ENCODE results near the gene RNF5.

DNA sequence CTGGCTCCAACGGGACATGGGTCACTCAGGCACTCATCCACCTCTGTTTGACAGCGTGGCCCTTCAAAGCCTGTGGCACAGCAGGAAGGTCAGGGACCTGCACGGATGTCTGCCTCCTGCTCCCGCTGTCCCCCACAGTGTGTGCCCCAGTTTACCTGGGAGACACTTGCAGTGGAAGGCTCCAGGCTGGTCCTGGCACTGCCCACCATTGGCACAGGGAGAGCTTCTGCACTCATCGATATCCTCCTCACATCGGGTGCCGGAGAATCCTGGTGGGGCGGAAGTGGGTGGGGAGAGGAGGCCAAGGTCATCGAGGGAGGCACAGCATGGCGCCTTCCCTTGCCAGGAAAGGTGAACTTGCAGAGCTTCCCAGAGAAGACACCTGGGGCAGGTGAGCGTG is 38.8 kb downstream of the RNF5 start:
- TF ChIP-seq, protein P1, sequence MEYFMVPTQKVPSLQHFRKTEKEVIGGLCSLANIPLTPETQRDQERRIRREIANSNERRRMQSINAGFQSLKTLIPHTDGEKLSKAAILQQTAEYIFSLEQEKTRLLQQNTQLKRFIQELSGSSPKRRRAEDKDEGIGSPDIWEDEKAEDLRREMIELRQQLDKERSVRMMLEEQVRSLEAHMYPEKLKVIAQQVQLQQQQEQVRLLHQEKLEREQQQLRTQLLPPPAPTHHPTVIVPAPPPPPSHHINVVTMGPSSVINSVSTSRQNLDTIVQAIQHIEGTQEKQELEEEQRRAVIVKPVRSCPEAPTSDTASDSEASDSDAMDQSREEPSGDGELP (CRISPR knock-in tag; IDR thresholded peaks at IDR 0.05; ENCODE audit: borderline replicate concordance): no peak
- TF ChIP-seq EP300 (IDR thresholded peaks at IDR 0.05; ENCODE audit: low read length): no peak
- TF ChIP-seq, protein P2, sequence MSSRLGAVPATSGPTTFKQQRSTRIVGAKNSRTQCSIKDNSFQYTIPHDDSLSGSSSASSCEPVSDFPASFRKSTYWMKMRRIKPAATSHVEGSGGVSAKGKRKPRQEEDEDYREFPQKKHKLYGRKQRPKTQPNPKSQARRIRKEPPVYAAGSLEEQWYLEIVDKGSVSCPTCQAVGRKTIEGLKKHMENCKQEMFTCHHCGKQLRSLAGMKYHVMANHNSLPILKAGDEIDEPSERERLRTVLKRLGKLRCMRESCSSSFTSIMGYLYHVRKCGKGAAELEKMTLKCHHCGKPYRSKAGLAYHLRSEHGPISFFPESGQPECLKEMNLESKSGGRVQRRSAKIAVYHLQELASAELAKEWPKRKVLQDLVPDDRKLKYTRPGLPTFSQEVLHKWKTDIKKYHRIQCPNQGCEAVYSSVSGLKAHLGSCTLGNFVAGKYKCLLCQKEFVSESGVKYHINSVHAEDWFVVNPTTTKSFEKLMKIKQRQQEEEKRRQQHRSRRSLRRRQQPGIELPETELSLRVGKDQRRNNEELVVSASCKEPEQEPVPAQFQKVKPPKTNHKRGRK (tag; IDR thresholded peaks at IDR 0.05): no peak
- TF ChIP-seq, protein P3, sequence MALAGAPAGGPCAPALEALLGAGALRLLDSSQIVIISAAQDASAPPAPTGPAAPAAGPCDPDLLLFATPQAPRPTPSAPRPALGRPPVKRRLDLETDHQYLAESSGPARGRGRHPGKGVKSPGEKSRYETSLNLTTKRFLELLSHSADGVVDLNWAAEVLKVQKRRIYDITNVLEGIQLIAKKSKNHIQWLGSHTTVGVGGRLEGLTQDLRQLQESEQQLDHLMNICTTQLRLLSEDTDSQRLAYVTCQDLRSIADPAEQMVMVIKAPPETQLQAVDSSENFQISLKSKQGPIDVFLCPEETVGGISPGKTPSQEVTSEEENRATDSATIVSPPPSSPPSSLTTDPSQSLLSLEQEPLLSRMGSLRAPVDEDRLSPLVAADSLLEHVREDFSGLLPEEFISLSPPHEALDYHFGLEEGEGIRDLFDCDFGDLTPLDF (CRISPR knock-in tag; IDR thresholded peaks at IDR 0.05): no peak
- TF ChIP-seq, protein P4, sequence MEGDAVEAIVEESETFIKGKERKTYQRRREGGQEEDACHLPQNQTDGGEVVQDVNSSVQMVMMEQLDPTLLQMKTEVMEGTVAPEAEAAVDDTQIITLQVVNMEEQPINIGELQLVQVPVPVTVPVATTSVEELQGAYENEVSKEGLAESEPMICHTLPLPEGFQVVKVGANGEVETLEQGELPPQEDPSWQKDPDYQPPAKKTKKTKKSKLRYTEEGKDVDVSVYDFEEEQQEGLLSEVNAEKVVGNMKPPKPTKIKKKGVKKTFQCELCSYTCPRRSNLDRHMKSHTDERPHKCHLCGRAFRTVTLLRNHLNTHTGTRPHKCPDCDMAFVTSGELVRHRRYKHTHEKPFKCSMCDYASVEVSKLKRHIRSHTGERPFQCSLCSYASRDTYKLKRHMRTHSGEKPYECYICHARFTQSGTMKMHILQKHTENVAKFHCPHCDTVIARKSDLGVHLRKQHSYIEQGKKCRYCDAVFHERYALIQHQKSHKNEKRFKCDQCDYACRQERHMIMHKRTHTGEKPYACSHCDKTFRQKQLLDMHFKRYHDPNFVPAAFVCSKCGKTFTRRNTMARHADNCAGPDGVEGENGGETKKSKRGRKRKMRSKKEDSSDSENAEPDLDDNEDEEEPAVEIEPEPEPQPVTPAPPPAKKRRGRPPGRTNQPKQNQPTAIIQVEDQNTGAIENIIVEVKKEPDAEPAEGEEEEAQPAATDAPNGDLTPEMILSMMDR (IDR thresholded peaks at IDR 0.05 in 2 of 3, conservative IDR thresholded peaks at IDR 0.05 in 1 of 3; ENCODE audit: insufficient read depth in 2 of 3, low read depth in 1 of 3, low read length in 3 of 3): no peak
- TF ChIP-seq, protein P5, sequence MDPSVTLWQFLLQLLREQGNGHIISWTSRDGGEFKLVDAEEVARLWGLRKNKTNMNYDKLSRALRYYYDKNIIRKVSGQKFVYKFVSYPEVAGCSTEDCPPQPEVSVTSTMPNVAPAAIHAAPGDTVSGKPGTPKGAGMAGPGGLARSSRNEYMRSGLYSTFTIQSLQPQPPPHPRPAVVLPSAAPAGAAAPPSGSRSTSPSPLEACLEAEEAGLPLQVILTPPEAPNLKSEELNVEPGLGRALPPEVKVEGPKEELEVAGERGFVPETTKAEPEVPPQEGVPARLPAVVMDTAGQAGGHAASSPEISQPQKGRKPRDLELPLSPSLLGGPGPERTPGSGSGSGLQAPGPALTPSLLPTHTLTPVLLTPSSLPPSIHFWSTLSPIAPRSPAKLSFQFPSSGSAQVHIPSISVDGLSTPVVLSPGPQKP (CRISPR knock-in tag; IDR thresholded peaks at IDR 0.05): no peak

Measured in K562 (cell line).